Peyer's patch (tissue), 4 donors: ENCODE results near the gene DNAH3.

Experiments used
- CTCF ChIP-seq, 6 experiments: fragments of 450-650 bp in 4 of 6; fragments of 200-600 bp in 2 of 6; sonication (generic) in 1 of 6; IDR thresholded peaks; one replicate each; pipeline ENCODE4 v1.5.1; 2017 to 2019; ENCODE audit warnings: antibody characterized with exemption in 6 of 6, mild to moderate bottlenecking in 3 of 6, moderate library complexity in 1 of 6
- POLR2A ChIP-seq, 2 donors: fragments of 450-650 bp; IDR thresholded peaks; one replicate each; pipeline ENCODE4 v1.5.1; 2017; ENCODE audit warnings: antibody characterized with exemption in 2 of 2, mild to moderate bottlenecking in 2 of 2, moderate library complexity in 2 of 2

- TF ChIP-seq CTCF (IDR thresholded peaks at IDR 0.05) = no peak
- TF ChIP-seq POLR2A (IDR thresholded peaks at IDR 0.05) = no peak
These were observed 12.1 kb upstream of the DNAH3 start for GRCh38 chr16:21162661-21163151.
